Choroid plexus epithelial cell (primary cell): ENCODE data around the gene TMEM203.

Source experiments
- DNase-seq: peaks from one replicate; pipeline ENCODE4 v3.0.0-alpha.2; 2010; ENCODE audit warnings: low read depth
- H3K4me3 ChIP-seq: 2 replicates; pipeline ENCODE4 v1.5.1; 2011; ENCODE audit warnings: low read depth, mild to moderate bottlenecking, control low read depth, low read length, moderate library complexity
- TF ChIP-seq, protein P1 (sequence below): conservative IDR thresholded peaks from 2 replicates; pipeline ENCODE4 v1.5.1; 2011; ENCODE audit warnings: low read depth, mild to moderate bottlenecking, control low read depth, inconsistent platforms, low read length, moderate library complexity

Gene TMEM203

GRCh38 chr9:137237759-137238726, 32.6 kb upstream of the TMEM203 start:
- no peak overlapping the region for H3K4me3 ChIP-seq
- TF ChIP-seq, protein P1, sequence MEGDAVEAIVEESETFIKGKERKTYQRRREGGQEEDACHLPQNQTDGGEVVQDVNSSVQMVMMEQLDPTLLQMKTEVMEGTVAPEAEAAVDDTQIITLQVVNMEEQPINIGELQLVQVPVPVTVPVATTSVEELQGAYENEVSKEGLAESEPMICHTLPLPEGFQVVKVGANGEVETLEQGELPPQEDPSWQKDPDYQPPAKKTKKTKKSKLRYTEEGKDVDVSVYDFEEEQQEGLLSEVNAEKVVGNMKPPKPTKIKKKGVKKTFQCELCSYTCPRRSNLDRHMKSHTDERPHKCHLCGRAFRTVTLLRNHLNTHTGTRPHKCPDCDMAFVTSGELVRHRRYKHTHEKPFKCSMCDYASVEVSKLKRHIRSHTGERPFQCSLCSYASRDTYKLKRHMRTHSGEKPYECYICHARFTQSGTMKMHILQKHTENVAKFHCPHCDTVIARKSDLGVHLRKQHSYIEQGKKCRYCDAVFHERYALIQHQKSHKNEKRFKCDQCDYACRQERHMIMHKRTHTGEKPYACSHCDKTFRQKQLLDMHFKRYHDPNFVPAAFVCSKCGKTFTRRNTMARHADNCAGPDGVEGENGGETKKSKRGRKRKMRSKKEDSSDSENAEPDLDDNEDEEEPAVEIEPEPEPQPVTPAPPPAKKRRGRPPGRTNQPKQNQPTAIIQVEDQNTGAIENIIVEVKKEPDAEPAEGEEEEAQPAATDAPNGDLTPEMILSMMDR, result no peak
- DNase-seq, result no peak

- H3K4me3 ChIP-seq, result no peak overlapping the region
- TF ChIP-seq, protein P1, result no peak
- DNase-seq, result no peak
Observed at GRCh38 chr9:137236936-137237421, 31.5 kb upstream of the TMEM203 start.

DNA sequence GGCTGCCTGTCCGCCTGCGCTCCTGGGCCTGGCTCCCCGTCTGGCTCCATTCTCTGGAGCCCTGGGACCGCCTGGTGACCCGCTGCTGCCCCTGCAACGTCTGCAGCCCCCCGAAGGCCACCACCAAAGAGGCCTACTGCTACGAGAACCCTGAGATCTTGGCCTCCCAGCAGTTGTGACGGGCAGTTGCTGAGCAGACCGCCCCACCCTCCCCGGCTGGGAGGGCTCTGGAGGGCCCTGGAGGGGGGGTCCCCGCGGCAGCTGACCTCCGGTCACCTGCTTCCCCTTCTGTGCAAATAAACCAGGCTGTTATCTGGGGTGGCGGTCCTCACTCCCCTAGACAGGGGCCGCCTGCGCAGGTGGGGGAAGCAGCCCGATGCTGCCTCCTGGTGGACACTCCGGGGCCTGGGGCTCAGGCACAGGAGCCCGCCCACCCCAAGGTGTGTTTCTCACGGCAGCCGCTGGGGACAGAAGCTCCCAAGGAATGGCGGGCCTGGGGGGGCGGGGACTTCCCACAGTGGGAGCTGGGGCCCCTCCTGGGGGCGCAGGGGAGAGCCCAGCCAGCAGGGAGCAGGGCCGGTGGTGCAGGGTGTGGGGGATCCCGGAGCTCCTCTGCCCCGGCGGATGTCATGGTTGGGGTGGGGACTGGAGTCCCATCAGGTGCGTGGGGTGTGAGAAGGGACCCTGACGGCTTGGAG, 30.9 kb upstream of the TMEM203 start:
- H3K4me3 ChIP-seq, result no peak overlapping the region
- TF ChIP-seq, protein P1, result peak; percentile 96
- peak; percentile 81 for DNase-seq

- TF ChIP-seq, protein P1, result no peak
- no peak overlapping the region for H3K4me3 ChIP-seq
- no peak for DNase-seq
Observed at GRCh38 chr9:137235424-137236237, 30.2 kb upstream of the TMEM203 start.

DNA sequence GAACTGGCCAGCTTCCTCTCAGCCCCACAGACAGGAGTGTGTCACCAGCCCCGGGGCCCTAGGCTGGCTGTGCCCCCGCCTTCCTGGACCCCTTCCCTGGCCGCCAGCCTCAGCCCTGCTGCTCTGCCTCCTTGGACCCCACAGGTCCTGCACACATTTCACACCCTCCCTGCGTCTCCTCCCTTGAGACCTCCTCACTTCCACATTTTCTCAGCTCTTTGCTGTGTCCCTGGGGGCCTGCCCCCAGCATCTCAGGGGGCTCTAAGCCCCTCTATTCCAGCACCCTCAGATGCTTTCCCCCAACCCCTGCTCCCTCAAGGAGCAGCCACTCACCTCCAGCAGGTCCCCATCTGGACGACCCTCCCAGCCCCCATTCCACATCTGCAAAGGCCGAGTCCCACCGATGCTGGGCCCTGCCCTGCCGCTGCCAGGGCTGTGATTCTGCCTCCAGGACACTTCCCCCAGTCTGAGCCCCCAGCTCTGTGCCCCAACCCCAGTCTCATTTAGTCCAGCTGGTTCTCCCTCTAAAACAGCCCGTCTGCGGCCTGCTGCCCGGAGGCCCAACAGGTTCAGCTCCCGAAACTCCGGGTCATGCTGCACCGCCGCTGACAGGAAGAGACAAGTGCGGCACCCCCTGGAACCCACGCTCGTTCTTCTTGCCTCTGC, 29.4 kb upstream of the TMEM203 start:
- TF ChIP-seq, protein P1, result no peak
- DNase-seq, result no peak
- no peak overlapping the region for H3K4me3 ChIP-seq

DNA sequence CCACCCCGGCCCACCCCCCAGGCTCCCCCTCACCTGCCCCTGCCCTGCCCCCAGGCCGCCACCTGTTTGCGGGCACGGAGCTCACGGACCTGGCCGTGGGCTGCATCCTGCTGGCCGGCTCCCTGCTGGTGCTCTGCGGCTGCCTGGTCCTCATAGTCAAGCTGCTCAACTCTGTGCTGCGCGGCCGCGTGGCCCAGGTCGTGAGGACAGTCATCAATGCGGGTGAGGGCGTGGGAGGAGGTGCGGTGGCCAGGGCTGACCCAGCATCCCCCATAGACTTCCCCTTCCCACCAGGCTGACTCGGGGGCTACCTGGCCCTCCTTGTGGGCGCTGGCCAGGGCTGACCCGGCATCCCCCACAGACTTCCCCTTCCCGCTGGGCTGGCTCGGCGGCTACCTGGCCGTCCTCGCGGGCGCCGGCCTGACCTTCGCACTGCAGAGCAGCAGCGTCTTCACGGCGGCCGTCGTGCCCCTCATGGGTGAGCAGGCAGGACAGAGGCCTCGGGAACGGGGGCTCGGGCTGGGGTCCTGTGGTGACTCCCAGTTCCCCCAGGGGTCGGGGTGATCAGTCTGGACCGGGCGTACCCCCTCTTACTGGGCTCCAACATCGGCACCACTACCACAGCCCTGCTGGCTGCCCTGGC, 28.7 kb upstream of the TMEM203 start:
- TF ChIP-seq, protein P1, result no peak
- no peak overlapping the region for H3K4me3 ChIP-seq
- no peak for DNase-seq
